Measurements from ENCODE around the gene MYO6. TPM values are rescaled to one million over a fixed set of nuclear protein-coding genes. Genes with fewer than 3 reads are reported as not detected.

Gene MYO6
- total RNA-seq, 1 experiment from 2014 or later = 46.9 TPM

DNA sequence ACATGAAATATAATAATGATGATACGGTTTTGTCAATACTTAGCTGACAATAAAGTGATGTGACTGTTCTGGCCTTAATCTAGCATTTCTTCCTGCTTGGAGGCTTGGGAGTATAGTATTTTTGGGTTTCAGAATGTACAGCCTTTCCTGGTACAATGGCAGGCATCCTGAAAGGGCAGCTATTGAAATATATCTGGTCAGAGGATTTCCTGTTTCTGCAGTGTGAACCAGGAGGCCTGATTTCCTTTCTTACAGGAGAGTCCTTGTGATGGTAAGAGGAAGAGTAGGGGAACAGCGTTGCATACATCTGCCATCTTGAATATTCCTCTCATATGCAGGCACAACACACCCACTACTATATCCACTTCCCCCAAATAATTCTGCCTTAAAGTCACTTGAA lies 93.7 kb downstream of the MYO6 start:
- no peaks in the 10 kb centered on the region for H4K20me1 ChIP-seq (ENCODE audit: control insufficient read depth, insufficient read depth, insufficient read length)
- no peak overlapping the region for H3K4ac ChIP-seq (ENCODE audit: low read depth, low read length)
- H3K9ac ChIP-seq (ENCODE audit: extremely low read depth, insufficient read length, low read length) = no peak overlapping the region
- H2BK120ac ChIP-seq (ENCODE audit: low read depth, low read length, poor library complexity, severe bottlenecking) = no peak overlapping the region
- no peak overlapping the region for H2BK15ac ChIP-seq (ENCODE audit: low read depth, low read length)
- H3K9me3 Mint-ChIP-seq = no peaks in the 10 kb centered on the region
- no peak overlapping the region for H3K27ac ChIP-seq (ENCODE audit: insufficient read length, low read depth, low read length)
- H3K4me1 ChIP-seq (ENCODE audit: insufficient read depth, low read length) = no peaks in the 10 kb centered on the region
- TF ChIP-seq CTCF (conservative IDR thresholded peaks at IDR 0.05) = no peak
- H3K18ac ChIP-seq (ENCODE audit: insufficient read length, low read depth, low read length) = no peak overlapping the region
- no peak overlapping the region for H3K23ac ChIP-seq (ENCODE audit: insufficient read length, low read depth, low read length)
- peaks cover 0 to 19% (median 16%) of the 10 kb centered on the region in 3 experiments; a peak in 5 of 7 replicates for H3K36me3 Mint-ChIP-seq (ENCODE audit: insufficient read depth in 1 of 3, low read depth in 3 of 3)
- H3T11ph ChIP-seq (ENCODE audit: low read length) = no peak overlapping the region
- no peak overlapping the region for H4K8ac ChIP-seq (replicated peaks; ENCODE audit: insufficient read length, low read depth, low read length)
- no peaks in the 10 kb centered on the region for H3K23me2 ChIP-seq (ENCODE audit: insufficient read length, low read depth, low read length, poor library complexity, severe bottlenecking)
- no peak overlapping the region for H3K56ac ChIP-seq (ENCODE audit: insufficient read length, low read depth, low read length)
- no peak overlapping the region for H2AK5ac ChIP-seq (ENCODE audit: insufficient read length, low read length)
- H3K4me3 Mint-ChIP-seq = no peak overlapping the region
- no peak overlapping the region for H2BK20ac ChIP-seq (ENCODE audit: low read depth, low read length, poor library complexity, severe bottlenecking)
- H2BK12ac ChIP-seq (ENCODE audit: insufficient read length, low read depth, low read length) = no peak overlapping the region
- no peaks in the 10 kb centered on the region for H3K27me3 ChIP-seq (ENCODE audit: insufficient read depth, low read length)
- no peaks in the 10 kb centered on the region for H3K27me3 Mint-ChIP-seq (ENCODE audit: low read depth)
- no peak overlapping the region for H3K4me2 ChIP-seq (ENCODE audit: insufficient read depth, insufficient read length, low read length)
- no peaks in the 10 kb centered on the region for H3K79me1 ChIP-seq (ENCODE audit: insufficient read depth, low read depth, low read length, poor library complexity, severe bottlenecking)
- no peak overlapping the region for H4K5ac ChIP-seq (ENCODE audit: insufficient read length, low read depth, low read length)
- no peak for DNase-seq
- H3K79me2 ChIP-seq (ENCODE audit: insufficient read depth, low read length) = no peaks in the 10 kb centered on the region
- no peaks in the 10 kb centered on the region for H3K9me3 ChIP-seq (ENCODE audit: control insufficient read depth, low read depth, low read length)
- no peak overlapping the region for H3K27ac Mint-ChIP-seq
- WGBS (ENCODE audit: extremely low coverage, insufficient read length, low lambda C conversion rate) = no CpG with 5 or more reads among the region's 2 CpGs
- H2AFZ ChIP-seq (ENCODE audit: low read length) = no peak overlapping the region
- H2BK5ac ChIP-seq (ENCODE audit: insufficient read length, low read length) = no peak overlapping the region
- no peaks in the 10 kb centered on the region for H3K4me1 Mint-ChIP-seq
- H3K14ac ChIP-seq (ENCODE audit: insufficient read depth, low read length) = no peak overlapping the region
- no peak overlapping the region for H4K91ac ChIP-seq (ENCODE audit: insufficient read length, low read depth, low read length)

All from H9 (cell line).